Esophagus squamous epithelium (tissue), 4 donors: ENCODE measurements around the gene INSL3.

Experiments
- CTCF ChIP-seq, 6 experiments: fragments of 450-650 bp in 4 of 6; fragments of 200-600 bp in 2 of 6; sonication (generic) in 2 of 6; IDR thresholded peaks; one replicate each; pipeline ENCODE4 v1.5.1; 2016 to 2019; ENCODE audit warnings: antibody characterized with exemption in 6 of 6, mild to moderate bottlenecking in 4 of 6, moderate library complexity in 4 of 6
- POLR2A ChIP-seq, 4 donors: fragments of 450-650 bp; IDR thresholded peaks; one replicate each; pipeline ENCODE4 v1.6.1; 2017; ENCODE audit warnings: antibody characterized with exemption in 4 of 4, mild to moderate bottlenecking in 4 of 4, moderate library complexity in 3 of 4

- TF ChIP-seq CTCF (IDR thresholded peaks at IDR 0.05) (no peak), POLR2A (IDR thresholded peaks at IDR 0.05) (no peak)
Observed at GRCh38 chr19:17778251-17778967, 42.9 kb downstream of the INSL3 start.
